ENCODE measurements around the gene CDC42SE2.

GRCh38 chr5:131223751-131224386, 40.0 kb upstream of the CDC42SE2 start:
- no peak for TF ChIP-seq CTCF (IDR thresholded peaks at IDR 0.05)
- TF ChIP-seq POLR2A (IDR thresholded peaks at IDR 0.05), result no peak
- TF ChIP-seq POLR2AphosphoS5 (IDR thresholded peaks at IDR 0.05; ENCODE audit: insufficient read depth in 1 of 2, low read depth in 1 of 2), result no peak
